Gastrocnemius medialis (tissue), 4 donors: ENCODE results near the gene EDEM3.

Experiments
- CTCF ChIP-seq, 5 experiments: fragments of 450-650 bp in 3 of 5; fragments of 200-600 bp in 2 of 5; sonication (generic) in 2 of 5; IDR thresholded peaks in 4 of 5; conservative IDR thresholded peaks in 1 of 5; 1 replicate in 4 of 5; 2 replicates in 1 of 5; pipeline ENCODE4 v1.5.1; 2016 to 2019; ENCODE audit warnings: antibody characterized with exemption in 5 of 5, mild to moderate bottlenecking in 3 of 5, moderate library complexity in 3 of 5
- POLR2A ChIP-seq, 2 donors: fragments of 450-650 bp; IDR thresholded peaks; one replicate each; pipeline ENCODE4 v1.6.1; 2017; ENCODE audit warnings: antibody characterized with exemption in 2 of 2, mild to moderate bottlenecking in 2 of 2, moderate library complexity in 2 of 2

- no peak for TF ChIP-seq CTCF (IDR thresholded peaks at IDR 0.05 in 4 of 5, conservative IDR thresholded peaks at IDR 0.05 in 1 of 5)
- TF ChIP-seq POLR2A (IDR thresholded peaks at IDR 0.05): no peak
Observed at GRCh38 chr1:184649451-184649888, 105.2 kb downstream of the EDEM3 start.
